ENCODE data around the gene MAPK7.

The MAPK7 gene

DNA sequence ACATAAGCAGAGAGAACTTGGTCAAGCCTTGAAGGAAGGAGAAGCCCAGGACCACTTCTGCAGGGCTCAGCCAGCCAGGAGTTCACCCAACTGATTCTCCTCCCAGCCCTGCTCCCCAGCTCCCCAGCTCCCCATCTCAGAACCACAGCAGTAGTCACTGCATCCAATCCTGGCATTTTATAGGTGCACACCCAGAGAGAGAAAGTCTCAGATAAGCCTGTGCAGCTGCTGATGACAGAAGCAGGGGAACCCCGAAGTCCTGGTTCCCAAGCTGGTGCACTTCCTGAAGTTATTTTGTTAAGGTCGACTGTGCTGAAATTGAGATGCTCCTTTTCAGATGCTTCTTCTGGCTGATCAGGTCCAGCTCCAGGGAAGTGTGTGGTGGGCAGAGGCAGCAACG lies 39.3 kb downstream of the MAPK7 start:
- ChIA-PET POLR2A (interaction anchor here (1.0 kb wide), 1 partner anchor 40 kb away, joined by 5 read pairs; the partner anchor contains the start of gene MAPK7), CTCF (interaction anchor here (0.9 to 1.8 kb wide), 2 partner anchors 29 to 54 kb away, joined by 3 to 6 read pairs; no protein-coding TSS in a partner anchor)
- DNase-seq (ENCODE audit: low read depth, low spot score): no peak
- no peak overlapping the region for H3K4me3 ChIP-seq (ENCODE audit: low read depth, low read length)
- TF ChIP-seq, protein P1, sequence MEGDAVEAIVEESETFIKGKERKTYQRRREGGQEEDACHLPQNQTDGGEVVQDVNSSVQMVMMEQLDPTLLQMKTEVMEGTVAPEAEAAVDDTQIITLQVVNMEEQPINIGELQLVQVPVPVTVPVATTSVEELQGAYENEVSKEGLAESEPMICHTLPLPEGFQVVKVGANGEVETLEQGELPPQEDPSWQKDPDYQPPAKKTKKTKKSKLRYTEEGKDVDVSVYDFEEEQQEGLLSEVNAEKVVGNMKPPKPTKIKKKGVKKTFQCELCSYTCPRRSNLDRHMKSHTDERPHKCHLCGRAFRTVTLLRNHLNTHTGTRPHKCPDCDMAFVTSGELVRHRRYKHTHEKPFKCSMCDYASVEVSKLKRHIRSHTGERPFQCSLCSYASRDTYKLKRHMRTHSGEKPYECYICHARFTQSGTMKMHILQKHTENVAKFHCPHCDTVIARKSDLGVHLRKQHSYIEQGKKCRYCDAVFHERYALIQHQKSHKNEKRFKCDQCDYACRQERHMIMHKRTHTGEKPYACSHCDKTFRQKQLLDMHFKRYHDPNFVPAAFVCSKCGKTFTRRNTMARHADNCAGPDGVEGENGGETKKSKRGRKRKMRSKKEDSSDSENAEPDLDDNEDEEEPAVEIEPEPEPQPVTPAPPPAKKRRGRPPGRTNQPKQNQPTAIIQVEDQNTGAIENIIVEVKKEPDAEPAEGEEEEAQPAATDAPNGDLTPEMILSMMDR (IDR thresholded peaks at IDR 0.05; ENCODE audit: insufficient read depth, low read length, missing control alignments): no peak

DNA sequence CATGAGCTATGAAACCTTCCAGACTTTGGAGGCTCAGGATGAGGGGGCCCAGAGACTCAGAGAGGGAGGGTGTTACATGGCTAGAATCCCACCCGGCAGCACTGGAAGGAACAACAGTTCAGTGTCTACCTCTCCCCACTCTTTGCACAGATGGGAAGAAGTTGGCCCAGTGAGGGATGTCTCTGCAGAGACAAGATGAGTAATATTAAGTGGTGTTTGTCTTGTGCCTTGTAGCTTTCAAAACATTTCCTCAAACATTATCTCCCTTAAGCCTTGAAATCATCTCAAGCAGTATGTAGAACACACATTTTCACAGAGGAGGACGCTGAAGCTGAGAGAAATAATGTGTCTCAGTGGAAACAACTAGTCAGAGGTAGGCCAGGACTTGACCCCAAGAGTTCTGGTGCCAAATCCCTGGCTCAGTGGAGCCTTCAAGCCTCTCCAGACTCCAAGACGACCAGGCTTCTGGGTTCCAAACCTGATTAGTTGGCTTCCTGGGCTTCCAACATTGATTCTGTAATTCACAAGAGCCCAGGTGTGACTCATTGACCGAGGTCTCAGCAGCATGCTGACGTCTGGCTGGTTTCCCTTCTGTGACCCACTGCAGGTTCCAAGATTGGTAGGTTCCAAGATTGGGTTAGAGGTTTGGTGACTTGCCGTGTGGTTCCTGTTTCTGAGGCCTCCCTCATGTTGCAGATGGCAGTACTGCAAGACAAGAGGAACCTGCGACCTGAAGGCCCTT lies 40.1 kb downstream of the MAPK7 start:
- no peak for DNase-seq (ENCODE audit: low read depth, low spot score)
- TF ChIP-seq, protein P1 (IDR thresholded peaks at IDR 0.05; ENCODE audit: insufficient read depth, low read length, missing control alignments): no peak
- ChIA-PET CTCF (interaction anchor here (1.0 to 1.8 kb wide), 4 partner anchors 14 to 55 kb away, joined by 3 to 6 read pairs (median 4); no protein-coding TSS in a partner anchor), POLR2A (interaction anchor here (0.9 to 1.0 kb wide), 2 partner anchors 34 to 41 kb away, joined by 4 to 5 read pairs; partner anchors contain the start of gene MAPK7)
- no peak overlapping the region for H3K4me3 ChIP-seq (ENCODE audit: low read depth, low read length)

DNA sequence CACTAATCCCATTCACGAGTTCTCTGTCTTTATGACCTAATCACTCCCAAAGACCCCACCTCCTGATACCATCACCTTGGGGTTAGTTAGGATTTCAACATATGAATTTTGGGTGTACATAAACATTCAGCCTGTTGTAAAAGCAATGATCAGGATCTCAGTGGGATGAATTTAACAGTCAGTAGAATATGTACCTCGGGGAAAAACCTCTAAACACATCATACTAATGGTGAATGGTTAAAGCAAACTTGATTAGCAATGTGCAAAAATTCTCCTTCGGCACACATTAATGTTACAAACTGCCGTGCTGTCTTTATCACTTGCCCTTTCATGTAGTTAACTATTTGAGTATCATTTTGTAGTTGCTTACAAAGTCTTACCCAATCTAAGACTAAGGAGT lies 42.9 kb downstream of the MAPK7 start:
- H3K4me3 ChIP-seq (ENCODE audit: low read depth, low read length): no peak overlapping the region
- POLR2A ChIA-PET: no interaction called here
- TF ChIP-seq, protein P1 (IDR thresholded peaks at IDR 0.05; ENCODE audit: insufficient read depth, low read length, missing control alignments): no peak
- CTCF ChIA-PET: interaction anchor here (1.2 kb wide), 1 partner anchor 58 kb away, joined by 6 read pairs; no protein-coding TSS in a partner anchor
- DNase-seq (ENCODE audit: low read depth, low spot score): no peak

DNA sequence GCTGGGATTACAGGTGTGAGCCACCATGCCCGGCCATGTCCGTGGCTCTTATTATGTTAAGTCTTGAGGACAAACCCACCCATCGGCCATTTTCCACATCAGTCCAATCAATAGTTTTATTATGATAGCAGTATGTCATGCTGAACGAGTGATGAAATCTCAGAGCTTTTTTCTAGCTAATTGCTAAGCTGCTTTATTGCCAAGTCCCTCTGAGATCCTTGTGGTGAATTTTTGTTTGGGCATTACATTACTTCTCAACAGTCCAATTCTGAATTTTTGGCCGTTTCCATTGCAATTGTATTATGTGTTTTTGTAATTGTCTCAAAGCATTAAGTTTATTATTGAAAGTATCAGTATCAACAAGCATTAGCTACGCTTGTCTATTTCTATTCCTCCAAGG lies 43.6 kb downstream of the MAPK7 start:
- no peak for DNase-seq (ENCODE audit: low read depth, low spot score)
- TF ChIP-seq, protein P1 (IDR thresholded peaks at IDR 0.05; ENCODE audit: insufficient read depth, low read length, missing control alignments): no peak
- CTCF ChIA-PET: interaction anchor here (0.9 to 1.2 kb wide), 2 partner anchors 25 to 59 kb away, joined by 3 to 6 read pairs; no protein-coding TSS in a partner anchor
- POLR2A ChIA-PET: no interaction called here
- H3K4me3 ChIP-seq (ENCODE audit: low read depth, low read length): no peak overlapping the region

GRCh38 chr17:19424934-19425868 lies 46.9 kb downstream of the MAPK7 start:
- ChIA-PET CTCF (interaction anchor here (1.4 to 3.8 kb wide), 4 partner anchors 9 to 22 kb away, joined by 3 to 22 read pairs (median 6); no protein-coding TSS in a partner anchor), POLR2A (no interaction called here)
- TF ChIP-seq, protein P1 (IDR thresholded peaks at IDR 0.05; ENCODE audit: insufficient read depth, low read length, missing control alignments): no peak
- DNase-seq (ENCODE audit: low read depth, low spot score): no peak
- no peak overlapping the region for H3K4me3 ChIP-seq (ENCODE audit: low read depth, low read length)
